NCI-H2196 (cell line): ENCODE data around the gene USF1.
A peak's percentile ranks its signal among the peaks of the same experiment; 100 is the strongest.
"Not testable (repeated sequence)": the region's sequence is repeated elsewhere in the genome, so short reads cannot be mapped to it uniquely, and the experiment has no call there.

ENCODE experiments used
- DNase-seq: peaks from one replicate; lab custom pipeline; 2025; ENCODE audit not compliant: unreplicated experiment; lab: John Stamatoyannopoulos, UW

The USF1 gene

DNA sequence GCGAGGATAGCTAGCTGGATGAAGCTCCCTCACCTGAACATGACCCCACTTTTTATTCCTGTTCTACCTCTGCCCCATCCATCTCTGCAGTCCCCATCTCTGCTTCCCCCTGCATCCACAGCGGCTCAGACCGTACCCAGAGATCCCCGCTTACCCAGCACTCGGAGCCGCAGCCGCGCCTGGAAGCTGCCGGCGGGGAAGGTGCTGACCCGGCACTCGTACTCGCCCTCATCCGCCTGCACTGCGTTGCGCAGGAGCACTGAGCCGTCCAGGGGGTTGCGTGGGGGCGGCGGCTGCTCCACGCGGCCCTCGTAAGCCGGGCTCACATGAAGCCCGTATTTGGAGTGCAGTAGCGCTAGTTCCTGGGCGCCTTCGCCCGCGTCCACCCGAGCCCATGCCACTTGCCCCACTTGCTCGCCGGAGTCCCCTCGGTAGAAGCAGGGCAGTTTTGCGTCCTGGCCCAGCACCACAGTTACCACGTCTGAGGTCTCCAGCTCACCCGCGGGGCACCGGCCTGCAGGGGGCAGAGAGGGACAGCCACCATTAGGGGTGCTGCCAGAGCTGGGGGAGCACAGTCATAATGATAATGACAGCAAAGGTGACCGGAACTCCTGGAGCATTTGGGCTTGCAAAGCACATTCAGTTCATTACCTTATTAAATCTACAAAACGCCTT lies 33.8 kb upstream of the USF1 start:
- DNase-seq = no peak

DNA sequence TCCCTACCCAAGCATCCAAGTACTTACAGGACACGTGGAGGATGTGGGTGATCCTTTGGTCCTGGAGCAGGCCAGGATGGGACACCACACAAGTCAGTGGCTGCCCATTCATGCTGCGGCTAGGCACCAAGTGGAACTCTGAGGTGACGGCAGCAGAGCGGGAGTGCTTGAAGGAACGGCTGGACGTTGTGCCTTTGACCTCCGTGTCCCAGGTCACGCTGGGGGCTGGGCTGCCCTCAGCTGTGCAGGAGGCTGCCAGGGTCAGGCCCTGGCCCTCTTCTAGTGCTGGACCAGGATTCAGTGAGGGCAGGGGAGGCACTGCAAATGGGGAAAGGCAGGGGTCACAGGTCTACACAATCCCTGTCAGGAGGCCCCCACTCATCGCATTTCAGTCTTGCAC lies 31.6 kb upstream of the USF1 start:
- no peak for DNase-seq

DNA sequence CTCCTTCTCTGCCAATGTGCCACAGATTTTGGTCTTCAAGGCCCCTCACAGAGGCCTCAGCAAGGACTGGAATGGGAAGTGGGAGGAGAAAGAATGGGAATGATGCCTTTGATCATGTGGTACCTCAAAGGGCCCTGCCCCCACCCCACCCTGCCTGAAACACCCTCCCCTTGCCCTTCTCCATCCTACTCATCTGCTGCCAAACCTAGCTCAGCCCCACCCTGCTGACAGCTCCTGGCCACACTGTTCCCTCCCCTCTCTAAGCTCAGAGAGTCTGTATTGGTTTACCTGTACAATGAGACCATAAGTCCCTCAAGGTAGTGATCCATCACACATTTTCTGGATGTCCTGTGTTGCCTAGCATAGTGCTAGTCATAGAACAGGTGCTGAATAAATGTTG lies 30.6 kb upstream of the USF1 start:
- DNase-seq = no peak

DNA sequence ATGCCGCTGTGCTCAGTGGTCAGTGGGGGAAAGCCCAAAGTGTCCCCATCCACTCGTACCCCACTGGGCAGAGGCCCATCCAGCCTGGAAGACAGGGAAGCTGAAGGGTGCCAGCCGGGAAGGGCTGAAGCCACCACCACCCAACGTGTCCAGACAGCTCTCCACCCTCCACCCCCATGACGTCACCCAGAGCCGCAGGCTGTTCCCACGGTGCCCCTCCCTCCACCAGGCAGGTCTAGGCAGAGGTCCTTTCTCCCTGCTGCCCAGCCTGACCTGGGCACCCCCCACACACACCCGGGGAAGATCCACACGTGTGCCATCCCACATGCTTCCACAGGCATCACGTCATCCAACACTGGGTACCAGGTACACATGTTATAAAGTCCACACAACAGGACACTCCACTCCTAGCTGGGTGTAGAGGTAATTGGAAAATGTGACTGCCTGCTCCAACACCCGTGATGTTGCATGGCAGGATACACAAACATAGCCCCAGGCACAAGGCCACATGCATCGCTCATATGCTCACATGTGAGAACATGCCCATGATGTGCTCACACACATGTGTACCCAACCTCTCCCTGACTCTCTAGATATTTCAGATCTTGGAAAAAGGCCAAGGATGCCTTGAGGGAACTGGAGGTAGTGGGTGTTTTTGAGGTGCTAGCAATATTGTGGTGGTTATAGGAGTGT lies 29.0 kb upstream of the USF1 start:
- DNase-seq = no peak

DNA sequence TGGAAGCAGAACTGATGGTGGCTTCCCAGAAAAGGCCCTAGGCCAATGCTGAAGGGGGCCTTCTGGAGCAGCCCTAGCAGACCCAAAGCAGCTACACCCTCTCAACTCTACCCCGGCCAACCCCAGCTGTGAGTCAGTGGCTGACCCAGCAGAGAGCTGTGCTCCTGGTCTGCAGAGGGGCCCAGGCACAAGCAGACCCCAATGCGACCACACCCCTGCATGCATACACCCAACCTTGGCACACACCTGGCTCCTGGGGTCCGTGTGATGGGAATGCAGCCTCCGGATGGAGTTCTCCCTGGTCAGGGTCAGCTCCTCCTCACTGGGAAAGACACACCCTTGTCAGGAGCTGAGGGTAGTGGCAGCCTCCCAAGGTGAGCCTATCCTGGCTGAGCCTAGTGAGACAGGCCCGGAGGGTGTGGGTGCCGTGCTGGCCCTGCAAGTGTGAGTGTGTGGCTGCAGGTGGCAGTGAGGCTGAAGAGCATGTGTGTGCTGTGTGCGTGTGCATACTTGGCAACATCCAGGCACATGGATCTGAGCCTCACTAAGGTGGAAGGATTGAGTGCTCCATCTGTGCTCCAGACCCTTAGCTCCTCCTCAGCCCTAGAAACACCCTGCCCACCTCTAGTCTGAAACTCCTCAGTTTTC lies 27.8 kb upstream of the USF1 start:
- no peak for DNase-seq

DNA sequence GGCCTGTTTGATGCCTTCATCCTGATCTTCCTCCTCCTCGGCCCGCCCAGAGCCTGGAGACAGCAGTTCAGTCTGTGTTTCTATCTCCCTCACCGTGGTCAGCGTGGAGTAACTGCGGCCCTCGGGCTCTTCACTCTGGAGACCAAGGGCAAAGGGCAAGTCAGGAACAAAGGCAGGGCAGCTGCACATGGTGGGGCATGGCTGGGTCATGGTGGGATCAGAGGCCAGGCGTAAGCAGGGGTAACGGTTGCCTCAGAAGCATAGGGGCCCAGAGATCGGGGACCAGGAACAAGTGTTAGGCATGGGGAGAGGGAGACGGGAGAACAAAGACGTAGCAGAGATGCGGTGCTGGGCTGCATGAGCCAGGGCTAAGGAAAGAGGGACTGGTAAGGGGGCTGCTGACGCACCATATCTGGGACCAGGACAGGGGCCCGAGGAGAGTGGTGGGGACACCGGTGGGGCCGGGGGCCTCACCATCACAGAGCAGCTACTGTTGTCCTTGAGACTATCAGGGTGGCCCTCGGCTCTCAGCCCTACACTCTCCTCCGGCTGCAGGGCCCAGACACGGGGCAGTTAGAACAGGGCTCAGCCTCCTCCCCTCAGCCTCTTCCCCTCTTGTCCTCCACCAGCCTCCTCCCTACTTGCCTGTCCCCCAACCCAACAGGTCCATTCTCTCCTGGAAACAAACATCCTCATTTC lies 27.1 kb upstream of the USF1 start:
- no peak for DNase-seq

DNA sequence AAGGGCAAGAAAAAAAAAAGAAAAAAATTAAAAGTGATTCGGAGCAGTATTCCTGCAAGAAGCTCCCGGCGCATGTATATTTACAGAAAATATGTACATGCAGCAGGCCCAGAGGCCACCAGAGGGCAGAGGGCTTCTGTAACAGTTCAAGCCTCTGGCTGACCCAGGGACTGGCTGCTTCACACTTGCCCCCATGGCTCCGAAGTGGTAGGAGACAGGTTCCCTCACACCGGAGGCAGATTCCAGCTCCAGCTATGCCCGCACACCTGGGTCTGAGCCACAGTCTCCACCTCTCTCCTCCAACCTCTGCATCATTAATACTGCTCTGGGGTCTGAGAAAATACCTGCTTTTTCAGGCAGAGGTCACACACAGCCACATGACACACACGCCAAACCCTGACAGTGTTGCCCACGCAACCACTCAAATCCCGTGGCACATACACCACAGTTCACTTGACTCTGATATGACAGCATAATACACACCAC lies 26.2 kb upstream of the USF1 start:
- DNase-seq = peak; percentile 26

DNA sequence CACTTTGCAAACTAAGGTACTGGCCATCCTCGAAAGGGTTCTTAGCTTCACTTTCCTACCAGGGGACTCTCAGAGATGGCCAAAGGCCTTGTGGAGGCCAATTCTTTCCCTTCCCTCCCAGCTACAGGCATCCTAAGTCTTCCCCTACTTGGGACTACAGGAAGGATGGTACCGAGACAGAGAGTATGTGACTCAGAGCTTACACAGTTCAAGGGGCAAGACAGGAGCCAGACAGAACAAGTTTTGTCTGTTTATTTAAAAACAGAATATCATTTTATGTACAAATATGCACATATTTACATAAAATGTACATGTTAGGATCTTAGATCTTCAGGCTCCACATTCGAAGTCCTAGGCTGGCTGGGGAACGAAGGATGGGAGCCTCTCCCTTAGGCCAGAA lies 25.0 kb upstream of the USF1 start:
- no peak for DNase-seq

DNA sequence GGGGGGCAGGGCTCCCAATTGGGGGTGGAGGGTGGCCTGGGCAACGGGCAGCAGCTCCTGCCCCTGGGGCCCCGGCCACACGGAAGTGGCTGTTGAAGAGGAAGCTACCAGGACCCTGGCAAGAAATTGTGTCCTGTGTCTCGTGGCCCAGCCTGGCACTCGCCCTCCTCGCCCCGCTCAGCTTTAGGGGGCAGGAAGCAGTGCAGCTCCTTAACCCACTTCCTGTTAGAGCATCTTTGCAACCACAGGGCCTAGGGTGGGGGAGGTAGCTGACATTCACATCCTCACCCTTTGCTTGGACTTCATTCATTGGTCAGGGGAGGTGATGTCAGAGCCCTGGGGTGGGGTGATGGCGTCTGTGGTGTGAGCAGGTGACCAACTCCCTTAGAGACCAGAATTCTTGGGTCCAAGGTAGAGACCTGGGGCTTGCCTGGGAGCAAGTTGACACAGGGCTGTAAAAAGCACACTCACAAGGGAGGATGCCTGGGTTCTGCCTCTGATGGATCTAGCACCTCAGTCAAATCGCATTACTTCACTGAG lies 24.0 kb upstream of the USF1 start, which contains the start of gene ARHGAP30:
Gene ARHGAP30 (minus strand): TSS at position 161 of the 540 bp plus-strand sequence. CDS start 267 bp downstream, outside the sequence.
- no peak for DNase-seq

DNA sequence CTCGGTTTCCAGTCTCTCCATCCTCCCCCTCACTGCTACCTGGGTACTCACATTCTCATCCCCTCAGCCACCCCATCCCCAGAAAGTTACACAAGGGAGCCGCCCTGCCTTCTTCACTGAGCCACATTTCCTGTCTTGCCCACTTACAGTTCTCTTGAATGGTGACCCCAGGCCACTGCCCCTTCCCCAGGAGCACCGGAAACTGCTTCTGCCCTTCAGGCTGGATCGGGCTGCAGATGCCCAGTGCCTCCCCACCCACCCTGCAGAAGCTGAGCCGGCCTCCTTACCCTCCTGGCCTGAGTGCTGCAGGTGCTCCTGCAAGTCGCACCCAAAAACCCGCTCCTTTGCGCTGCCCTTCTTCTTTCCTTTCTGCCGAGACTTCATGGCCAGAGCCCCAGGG lies 23.5 kb upstream of the USF1 start:
- no peak for DNase-seq

DNA sequence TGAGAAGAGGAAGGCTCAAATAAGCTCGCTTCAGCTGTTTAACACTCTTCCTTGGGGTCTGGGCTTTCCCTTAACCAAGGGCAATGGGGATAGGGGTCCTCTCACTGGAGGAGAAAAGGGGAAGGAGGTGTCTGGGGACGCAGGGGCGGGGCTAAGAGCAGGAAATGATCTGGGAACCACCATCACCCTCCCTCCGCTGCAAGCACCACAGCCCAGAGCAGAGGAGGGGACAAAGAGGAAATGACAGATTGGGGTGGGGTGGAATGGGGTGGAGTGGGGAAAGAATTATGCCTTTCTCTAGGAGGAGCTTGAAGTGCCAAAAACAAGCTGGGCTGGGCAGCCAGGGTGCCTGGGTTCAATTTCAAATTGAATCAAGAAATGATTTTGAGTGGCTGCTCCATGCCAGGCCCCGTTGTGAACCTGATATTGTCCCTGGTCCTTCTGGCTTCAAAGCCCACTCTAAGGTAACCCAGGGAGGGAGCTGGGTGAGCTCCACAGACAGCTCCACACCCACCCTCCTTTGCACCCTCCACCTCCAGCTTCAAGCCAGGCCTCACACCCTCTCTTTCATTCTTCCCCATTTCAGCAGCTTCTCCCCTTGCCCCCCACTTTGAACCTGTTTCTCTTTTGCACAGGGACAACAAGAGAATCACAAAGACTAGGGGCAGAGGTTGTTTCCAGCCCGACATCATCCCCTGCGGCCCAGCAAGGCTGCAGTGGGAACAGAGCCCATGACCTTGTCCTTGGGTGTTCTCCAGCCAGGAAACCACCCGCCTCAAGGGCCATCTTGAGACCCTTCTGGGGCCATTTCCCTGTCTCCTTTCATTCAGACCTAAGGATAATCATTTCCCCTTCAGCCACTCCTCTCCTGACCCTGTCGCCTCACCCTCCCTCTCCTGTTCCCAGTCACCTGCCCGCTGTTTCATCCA lies 22.8 kb upstream of the USF1 start:
- DNase-seq = no peak

DNA sequence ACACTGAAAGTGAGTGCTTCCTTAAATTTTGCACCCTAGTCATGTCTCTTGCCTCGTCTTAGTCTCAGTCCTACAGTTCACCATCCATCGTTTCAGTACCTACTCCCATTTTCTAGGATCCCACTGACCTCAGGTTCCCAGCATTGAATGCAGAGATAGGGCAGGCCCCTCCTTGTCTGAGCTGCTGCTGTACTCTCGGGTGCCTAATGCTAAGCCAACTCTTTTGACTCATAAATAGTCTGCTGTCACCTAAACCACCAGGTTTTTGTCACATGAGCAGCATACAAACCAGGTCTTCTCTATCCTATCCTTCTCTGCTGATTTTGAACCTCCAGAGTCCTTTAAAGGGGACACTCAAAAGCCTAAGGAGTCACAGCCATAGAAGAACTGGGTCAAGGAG lies 20.9 kb upstream of the USF1 start:
- DNase-seq = no peak

DNA sequence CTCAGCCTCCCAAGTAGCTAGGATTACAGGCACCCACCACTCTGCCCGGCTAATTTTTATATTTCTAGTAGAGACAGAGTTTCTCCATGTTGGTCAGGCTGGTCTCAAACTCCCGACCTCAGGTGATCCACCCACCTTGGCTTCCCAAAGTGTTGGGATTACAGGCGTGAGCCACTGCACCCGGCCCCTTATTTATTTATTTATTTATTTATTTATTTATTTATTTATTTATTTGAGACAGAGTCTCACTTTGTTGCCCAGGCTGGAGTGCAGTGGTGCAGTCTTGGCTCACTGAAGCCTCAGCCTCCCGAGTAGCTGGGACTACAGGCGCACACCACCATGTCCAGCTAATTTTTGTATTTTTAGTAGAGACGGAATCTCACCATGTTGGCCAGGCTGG lies 19.9 kb upstream of the USF1 start:
- DNase-seq = not testable (repeated sequence)

DNA sequence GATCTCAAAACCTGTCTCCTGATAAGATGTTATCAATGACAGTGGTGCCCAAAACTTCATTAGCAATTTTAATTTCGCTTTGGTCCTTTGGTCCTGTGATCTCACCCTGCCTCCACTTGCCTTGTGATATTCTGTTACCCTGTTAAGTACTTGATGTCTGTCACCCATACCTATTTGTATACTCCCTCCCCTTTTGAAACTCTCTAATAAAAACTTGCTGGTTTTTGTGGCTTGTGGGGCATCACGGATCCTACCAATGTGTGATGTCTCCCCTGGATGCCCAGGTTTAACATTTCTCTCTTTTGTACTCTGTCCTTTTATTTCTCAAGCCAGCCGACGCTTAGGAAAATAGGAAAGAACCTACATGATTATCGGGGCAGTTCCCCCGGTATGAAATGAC lies 18.2 kb upstream of the USF1 start:
- DNase-seq = not testable (repeated sequence)

DNA sequence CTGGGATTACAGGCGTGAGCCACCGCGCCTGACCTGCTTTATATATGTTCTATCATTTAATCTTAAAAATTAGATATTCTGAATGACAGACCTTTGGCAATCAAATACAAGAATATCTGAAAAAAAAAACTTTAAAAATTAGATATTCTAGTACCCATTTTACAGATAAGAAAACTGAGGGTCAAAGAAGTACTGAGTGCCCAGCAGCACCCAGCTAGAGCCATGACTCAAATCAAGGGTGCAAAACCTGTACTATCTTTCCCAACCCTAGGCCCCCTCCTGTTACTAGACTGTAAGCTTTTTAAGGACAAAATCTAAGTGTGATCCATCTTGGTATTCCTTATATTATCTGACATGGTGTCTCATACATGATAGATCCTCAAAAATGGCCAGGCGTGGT lies 15.6 kb upstream of the USF1 start:
- DNase-seq = no peak

DNA sequence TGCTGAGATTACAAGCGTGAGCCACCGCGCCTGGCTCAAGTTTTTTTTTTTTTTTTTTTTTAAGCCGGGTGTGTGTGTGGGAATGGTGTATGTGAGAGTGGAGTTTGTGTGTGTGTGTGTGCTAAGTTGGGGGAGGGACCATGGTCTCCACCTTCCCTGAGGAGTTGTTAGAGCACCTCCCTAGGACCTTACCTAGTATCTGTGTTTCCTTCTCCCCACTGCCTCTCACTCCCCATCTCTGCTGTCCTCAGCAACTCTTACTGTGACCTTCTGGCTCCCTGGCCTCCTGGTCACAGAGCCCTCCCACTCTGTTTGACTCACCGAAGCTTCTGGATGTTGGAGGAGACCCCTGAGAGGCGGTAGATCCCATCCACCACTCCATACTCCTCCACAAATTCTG lies 13.5 kb upstream of the USF1 start:
- DNase-seq = no peak

DNA sequence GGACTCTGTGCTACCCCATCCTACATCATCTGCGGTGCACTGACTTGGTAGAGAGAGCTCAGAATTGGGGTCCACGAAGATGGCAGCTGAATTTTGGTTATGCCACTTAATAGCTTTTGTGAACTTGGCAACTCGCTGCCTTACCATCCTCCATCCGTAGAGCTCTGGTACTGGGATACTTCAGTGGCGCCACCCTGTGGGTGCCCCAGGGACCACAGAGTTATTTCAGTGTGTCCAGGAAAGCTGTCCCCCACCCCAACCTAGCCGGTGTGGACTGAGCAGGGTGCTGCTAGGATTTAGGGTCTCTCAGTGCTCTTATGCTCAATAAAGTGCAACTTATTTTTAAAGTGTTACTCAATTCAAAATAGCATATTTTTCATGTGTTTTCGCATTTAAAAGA lies 9.0 kb upstream of the USF1 start:
- DNase-seq = no peak

DNA sequence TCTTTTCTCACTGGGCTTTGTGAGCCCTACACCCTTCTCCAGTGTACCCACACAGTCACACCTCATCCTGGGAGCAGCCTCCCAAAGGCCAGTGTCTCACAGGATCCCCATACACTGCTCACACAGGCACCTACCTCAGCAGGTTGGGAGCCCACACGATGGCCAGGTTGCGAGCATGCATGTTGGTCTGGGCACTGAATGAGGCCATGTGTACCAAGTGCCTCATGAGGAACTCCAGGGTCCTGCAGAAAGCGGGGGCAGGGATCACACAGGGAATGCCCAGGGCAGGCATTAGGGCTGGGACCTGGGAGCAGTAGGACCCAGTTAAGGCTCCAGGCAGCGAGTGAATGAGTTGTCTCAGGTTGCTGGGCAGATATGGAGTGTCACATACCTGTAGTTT lies 8.5 kb upstream of the USF1 start:
- no peak for DNase-seq

DNA sequence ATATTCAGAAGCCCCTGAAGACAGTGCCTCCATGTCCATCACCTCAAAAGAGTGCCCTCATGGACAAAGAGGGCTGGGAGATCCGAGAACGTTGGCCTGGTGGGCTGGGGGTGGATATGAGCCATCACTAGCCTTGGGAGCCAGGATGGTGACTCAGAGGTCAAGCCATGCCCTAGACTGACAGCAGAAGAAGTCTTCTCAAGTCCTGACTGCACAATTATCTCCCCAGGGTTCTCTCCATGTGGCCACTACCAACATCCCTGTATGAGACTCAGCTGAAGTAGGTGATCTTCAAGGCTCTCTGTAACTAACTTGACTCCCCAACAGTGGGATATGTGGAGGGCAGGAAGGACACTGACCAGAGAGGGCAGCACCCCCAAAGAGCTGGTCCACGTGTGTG lies 7.1 kb upstream of the USF1 start:
- no peak for DNase-seq

DNA sequence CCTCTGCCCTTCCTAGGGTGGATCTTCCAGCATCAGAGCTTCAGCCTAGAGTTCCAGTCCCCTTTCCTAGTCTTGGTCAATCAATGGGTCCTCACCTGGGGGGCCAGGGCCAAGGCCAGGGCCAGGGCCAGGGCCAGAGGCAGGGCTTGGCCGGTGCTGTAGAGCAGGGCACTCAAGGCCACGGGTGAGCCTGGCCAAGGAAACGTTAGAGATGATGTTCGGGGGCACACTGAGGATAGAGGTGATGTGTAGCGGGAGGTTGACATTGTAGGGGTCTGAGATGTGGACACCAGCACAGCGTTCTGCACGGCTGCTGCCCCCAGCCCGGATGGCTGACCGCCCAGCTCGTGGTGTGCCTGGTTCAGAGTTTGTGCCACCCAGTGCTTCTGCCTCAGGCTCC lies 5.4 kb upstream of the USF1 start:
- DNase-seq = no peak
